Fibroblast of villous mesenchyme (primary cell): Measurements from ENCODE around the gene PNPLA5. TPM values are rescaled to one million over a fixed set of nuclear protein-coding genes. Genes with fewer than 3 reads are reported as not detected.

Source experiments
- DNase-seq: peaks from one replicate; pipeline ENCODE4 v3.0.0-alpha.2; 2010; ENCODE audit warnings: low read depth
- H3K4me3 ChIP-seq: 2 replicates; pipeline ENCODE4 v1.5.1; 2011; ENCODE audit warnings: low read depth, mild to moderate bottlenecking, low read length
- CTCF ChIP-seq: IDR thresholded peaks from 2 replicates; pipeline ENCODE4 v1.5.1; 2012; ENCODE audit warnings: low read depth, mild to moderate bottlenecking, low read length; ENCODE audit not compliant: insufficient read depth
- total RNA-seq: library from RNA; depleted of rRNA; stranded (reverse); fragments of >200 nt; gene quantifications from 2 replicates; pipeline ENCODE4 v1.2.3, GENCODE V29; 2012

The PNPLA5 gene
- total RNA-seq, 1 donor = not detected

- TF ChIP-seq CTCF = no peak
- no peak overlapping the region for H3K4me3 ChIP-seq
- DNase-seq = no peak
Measured at GRCh38 chr22:43840851-43841250, 51.0 kb downstream of the PNPLA5 start.

DNA sequence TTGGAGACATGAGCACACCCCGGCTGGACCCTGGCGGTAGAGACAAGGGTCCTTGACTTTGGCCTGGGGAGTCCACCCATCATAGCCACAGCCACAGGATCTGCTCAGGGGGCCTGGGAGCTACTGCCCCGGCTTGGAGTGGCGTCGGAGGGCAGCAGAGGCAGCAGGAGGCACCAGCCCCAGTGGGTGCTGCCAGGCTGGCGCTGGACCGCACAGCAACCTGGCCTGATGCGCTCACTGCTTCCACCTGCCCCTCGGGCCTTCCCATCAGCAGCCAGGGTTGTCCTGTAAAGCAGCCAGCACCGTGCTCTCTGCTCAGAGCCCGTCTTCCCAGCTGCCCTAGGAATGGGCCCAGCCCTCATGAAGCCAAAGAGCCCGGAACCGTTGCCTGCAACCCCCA, 51.4 kb downstream of the PNPLA5 start:
- no peak for DNase-seq
- H3K4me3 ChIP-seq = no peak overlapping the region
- TF ChIP-seq CTCF = no peak

DNA sequence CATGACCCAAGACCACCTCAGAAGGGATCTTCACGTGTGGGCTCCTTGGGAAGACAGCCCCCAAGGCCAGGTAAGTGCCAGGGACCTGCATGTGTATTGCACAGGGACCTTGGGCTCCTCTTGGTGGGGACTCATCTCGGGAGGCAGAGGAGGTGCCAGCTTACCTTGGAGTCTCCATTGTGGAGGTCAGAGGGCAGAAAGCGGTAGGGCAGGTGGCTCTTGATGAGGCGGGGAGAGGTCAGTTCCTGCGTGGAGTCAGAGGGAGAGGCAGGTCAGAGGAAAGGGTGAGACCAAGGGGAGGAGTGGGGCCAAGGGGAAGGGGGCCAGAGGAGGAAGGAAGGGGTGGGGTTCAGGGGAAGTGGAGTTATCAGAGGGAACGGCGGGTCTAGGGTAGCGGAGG, 52.0 kb downstream of the PNPLA5 start:
- H3K4me3 ChIP-seq = no peak overlapping the region
- no peak for TF ChIP-seq CTCF
- no peak for DNase-seq

GRCh38 chr22:43838571-43839307, 53.1 kb downstream of the PNPLA5 start:
- TF ChIP-seq CTCF = no peak
- DNase-seq = no peak
- no peak overlapping the region for H3K4me3 ChIP-seq

DNA sequence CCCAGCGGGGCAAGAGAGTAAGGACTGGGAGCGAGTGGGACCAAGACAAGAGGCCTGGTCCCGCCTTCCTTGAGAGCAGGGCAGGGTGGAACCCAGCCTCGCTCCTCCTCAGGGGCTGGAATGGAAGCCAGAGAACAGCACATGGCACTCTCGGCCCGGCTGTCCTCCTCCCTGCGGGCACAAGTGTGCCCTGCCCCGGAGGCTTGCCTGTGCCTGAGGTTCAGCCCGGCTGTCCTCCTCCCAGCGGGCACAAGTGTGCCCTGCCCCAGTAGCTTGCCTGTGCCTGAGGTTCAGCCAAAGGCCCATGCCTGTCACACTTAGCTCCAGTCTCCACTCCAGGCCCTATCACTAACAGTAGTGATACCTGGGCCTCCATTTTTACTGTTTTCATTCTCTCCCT, 53.7 kb downstream of the PNPLA5 start:
- DNase-seq = no peak

GRCh38 chr22:43837666-43838065, 54.1 kb downstream of the PNPLA5 start:
- no peak for DNase-seq
- no peak for TF ChIP-seq CTCF
- H3K4me3 ChIP-seq = no peak overlapping the region

More for the DNA sequence above, 53.7 kb downstream of the PNPLA5 start:
- H3K4me3 ChIP-seq = no peak overlapping the region
- no peak for TF ChIP-seq CTCF

GRCh38 chr22:43835736-43836135, 56.1 kb downstream of the PNPLA5 start:
- no peak for TF ChIP-seq CTCF
- DNase-seq = no peak
- no peak overlapping the region for H3K4me3 ChIP-seq
